ENCODE results near the gene CENPM. TPM values are rescaled to one million over a fixed set of nuclear protein-coding genes. Genes with fewer than 3 reads are reported as not detected.

Gene CENPM
- total RNA-seq, 2 experiments from 2014 or later: 65.2 to 82.1 TPM

- CTCF ChIA-PET: interaction anchor here (1.1 to 1.5 kb wide), 2 partner anchors 11 to 16 kb away, joined by 3 to 4 read pairs; no protein-coding TSS in a partner anchor
Observed at GRCh38 chr22:41902016-41902415, 44.9 kb downstream of the CENPM start.

GRCh38 chr22:41900652-41901312, 46.2 kb downstream of the CENPM start:
- no peak for DNase-seq
- CTCF ChIA-PET: interaction anchor here (1.5 kb wide), 1 partner anchor 9 kb away, joined by 4 read pairs; no protein-coding TSS in a partner anchor
- no peak overlapping the region for H3K27ac Mint-ChIP-seq
- H3K4me3 Mint-ChIP-seq: no peak overlapping the region
- peaks cover 49% of the 10 kb centered on the region for H3K36me3 Mint-ChIP-seq (ENCODE audit: low read depth)
- intact Hi-C loops (cut with DNase I, micrococcal nuclease): no loop called here
- POLR2A ChIA-PET: interaction anchor here (0.6 kb wide), 1 partner anchor 287 kb away, joined by 3 read pairs; no protein-coding TSS in a partner anchor
- peaks cover 3% of the 10 kb centered on the region for H3K4me1 Mint-ChIP-seq
- no peaks in the 10 kb centered on the region for H3K27me3 Mint-ChIP-seq
- ATAC-seq: no peak
- H3K9me3 Mint-ChIP-seq (ENCODE audit: low read depth): no peaks in the 10 kb centered on the region

More at GRCh38 chr22:41902016-41902415, 44.9 kb downstream of the CENPM start:
- H3K4me3 Mint-ChIP-seq: no peak overlapping the region
- intact Hi-C loops (cut with DNase I, micrococcal nuclease): no loop called here
- no peak overlapping the region for H3K27ac Mint-ChIP-seq
- no peak for ATAC-seq
- H3K36me3 Mint-ChIP-seq (ENCODE audit: low read depth): peaks cover 45% of the 10 kb centered on the region
- no peak for DNase-seq
- H3K27me3 Mint-ChIP-seq: no peaks in the 10 kb centered on the region
- H3K4me1 Mint-ChIP-seq: peaks cover 2% of the 10 kb centered on the region
- POLR2A ChIA-PET: no interaction called here
- no peaks in the 10 kb centered on the region for H3K9me3 Mint-ChIP-seq (ENCODE audit: low read depth)

- Mint-ChIP-seq H3K4me1 (peaks cover 3% of the 10 kb centered on the region), H3K9me3 (ENCODE audit: low read depth) (no peaks in the 10 kb centered on the region), H3K4me3 (no peak overlapping the region), H3K27me3 (no peaks in the 10 kb centered on the region), H3K27ac (no peak overlapping the region), H3K36me3 (ENCODE audit: low read depth) (peaks cover 45% of the 10 kb centered on the region)
- CTCF ChIA-PET: interaction anchor here (1.5 kb wide), 1 partner anchor 9 kb away, joined by 4 read pairs; no protein-coding TSS in a partner anchor
- intact Hi-C loops (cut with DNase I, micrococcal nuclease): no loop called here
- DNase-seq (no peak), ATAC-seq (no peak)
- POLR2A ChIA-PET: no interaction called here
Observed at GRCh38 chr22:41899992-41900651, 46.8 kb downstream of the CENPM start.

GRCh38 chr22:41899110-41899509, 47.8 kb downstream of the CENPM start:
- DNase-seq (no peak), ATAC-seq (no peak)
- intact Hi-C loops (cut with DNase I, micrococcal nuclease): no loop called here
- CTCF ChIA-PET: interaction anchor here (1.0 kb wide), 1 partner anchor 15 kb away, joined by 3 read pairs; no protein-coding TSS in a partner anchor
- H3K27ac Mint-ChIP-seq: no peak overlapping the region
- no peaks in the 10 kb centered on the region for H3K9me3 Mint-ChIP-seq (ENCODE audit: low read depth)
- POLR2A ChIA-PET: no interaction called here
- H3K4me3 Mint-ChIP-seq: no peak overlapping the region
- no peaks in the 10 kb centered on the region for H3K27me3 Mint-ChIP-seq
- H3K36me3 Mint-ChIP-seq (ENCODE audit: low read depth): peaks cover 47% of the 10 kb centered on the region
- H3K4me1 Mint-ChIP-seq: peaks cover 3% of the 10 kb centered on the region

GRCh38 chr22:41898645-41899044, 48.3 kb downstream of the CENPM start:
- CTCF ChIA-PET: interaction anchor here (1.0 kb wide), 1 partner anchor 14 kb away, joined by 3 read pairs; no protein-coding TSS in a partner anchor
- Mint-ChIP-seq H3K27ac (no peak overlapping the region), H3K27me3 (no peaks in the 10 kb centered on the region), H3K4me1 (peaks cover 3% of the 10 kb centered on the region), H3K4me3 (no peak overlapping the region), H3K9me3 (ENCODE audit: low read depth) (no peaks in the 10 kb centered on the region), H3K36me3 (ENCODE audit: low read depth) (peaks cover 49% of the 10 kb centered on the region)
- intact Hi-C loops (cut with DNase I, micrococcal nuclease): no loop called here
- DNase-seq (no peak), ATAC-seq (no peak)
- POLR2A ChIA-PET: no interaction called here

- peak overlapping the region; percentile 42 for H3K27ac Mint-ChIP-seq
- peaks cover 3% of the 10 kb centered on the region for H3K4me1 Mint-ChIP-seq
- peaks cover 58% of the 10 kb centered on the region for H3K36me3 Mint-ChIP-seq (ENCODE audit: low read depth)
- H3K27me3 Mint-ChIP-seq: no peaks in the 10 kb centered on the region
- CTCF ChIA-PET: interaction anchor here (1.1 kb wide), 1 partner anchor 47 kb away, joined by 3 read pairs; no protein-coding TSS in a partner anchor
- no peaks in the 10 kb centered on the region for H3K9me3 Mint-ChIP-seq (ENCODE audit: low read depth)
- intact Hi-C loops (cut with DNase I, micrococcal nuclease): no loop called here
- ATAC-seq: no peak
- no peak for DNase-seq
- POLR2A ChIA-PET: no interaction called here
- no peak overlapping the region for H3K4me3 Mint-ChIP-seq
Observed at GRCh38 chr22:41893591-41894375, 53.2 kb downstream of the CENPM start.

GRCh38 chr22:41892721-41893120, 54.2 kb downstream of the CENPM start:
- ChIA-PET CTCF (interaction anchor here (1.1 kb wide), 1 partner anchor 48 kb away, joined by 3 read pairs; no protein-coding TSS in a partner anchor), POLR2A (interaction anchor here (0.6 kb wide), 1 partner anchor 193 kb away, joined by 3 read pairs; the partner anchor contains the start of gene MEI1)
- Mint-ChIP-seq H3K4me1 (peaks cover 3% of the 10 kb centered on the region), H3K9me3 (ENCODE audit: low read depth) (no peaks in the 10 kb centered on the region), H3K27ac (no peak overlapping the region), H3K4me3 (no peak overlapping the region), H3K27me3 (no peaks in the 10 kb centered on the region), H3K36me3 (ENCODE audit: low read depth) (peaks cover 61% of the 10 kb centered on the region)
- DNase-seq (no peak), ATAC-seq (no peak)
- intact Hi-C loops (cut with DNase I, micrococcal nuclease): no loop called here

- no peak for ATAC-seq
- Mint-ChIP-seq H3K9me3 (ENCODE audit: low read depth) (no peaks in the 10 kb centered on the region), H3K4me3 (no peak overlapping the region), H3K4me1 (no peaks in the 10 kb centered on the region), H3K27me3 (no peaks in the 10 kb centered on the region), H3K27ac (no peak overlapping the region), H3K36me3 (ENCODE audit: low read depth) (peaks cover 58% of the 10 kb centered on the region)
- intact Hi-C loops (cut with DNase I, micrococcal nuclease): no loop called here
- DNase-seq: no peak
- CTCF ChIA-PET: interaction anchor here (1.7 kb wide), 1 partner anchor 10 kb away, joined by 4 read pairs; no protein-coding TSS in a partner anchor
- POLR2A ChIA-PET: no interaction called here
Observed at GRCh38 chr22:41891407-41891806, 55.5 kb downstream of the CENPM start.

Small RNAs within 50 kb of the gene (microRNA-seq; reads per million reads assigned to microRNA genes)
- gene MIR33A (ENCODE audit: borderline replicate concordance): 273 reads per million, percentile 74 among the genes with 10 or more reads in this experiment

Other genes with a start within 250 kb of the CENPM start
- 10 to 100 TPM; 31.5 to 36.8 TPM for gene MEI1, start 247.6 kb downstream of the CENPM start, total RNA-seq
- 10 to 100 TPM; 14.7 to 15.2 TPM for gene CCDC134, start 146.5 kb downstream of the CENPM start, total RNA-seq
- gene SREBF2, start 114.0 kb downstream of the CENPM start, total RNA-seq: 100 to 1,000 TPM; 101 to 105 TPM
- 1 to 10 TPM; 1.4 to 1.9 TPM for gene SHISA8, start 32.1 kb downstream of the CENPM start, total RNA-seq
- 1 to 10 TPM; 2.2 to 3.0 TPM for gene TNFRSF13C, start 20.3 kb downstream of the CENPM start, total RNA-seq
- 1 to 10 TPM; 1.8 to 2.2 TPM for gene SEPTIN3, start 22.3 kb upstream of the CENPM start, total RNA-seq
- gene WBP2NL, start 51.6 kb upstream of the CENPM start, total RNA-seq: under 1 TPM; 0.30 to 0.54 TPM
- 10 to 100 TPM; 19.7 to 20.0 TPM for gene NAGA, start 123.7 kb upstream of the CENPM start, total RNA-seq
- gene PHETA2, start 127.1 kb upstream of the CENPM start, total RNA-seq: 1 to 10 TPM; 1.4 to 2.3 TPM
- 10 to 100 TPM; 17.2 to 45.4 TPM for gene SMDT1, start 132.5 kb upstream of the CENPM start, total RNA-seq
- gene NDUFA6, start 143.6 kb upstream of the CENPM start, total RNA-seq: 100 to 1,000 TPM; 123 to 144 TPM
- gene CYP2D6, start 183.7 kb upstream of the CENPM start, total RNA-seq: 1 to 10 TPM; 2.8 to 3.1 TPM